GM13977 (cell line): Measurements from ENCODE around the gene ALPI.
"Not testable (repeated sequence)": the region's sequence is repeated elsewhere in the genome, so short reads cannot be mapped to it uniquely, and the experiment has no call there.

Experiments
- DNase-seq: peaks from one replicate; pipeline ENCODE4 v3.0.0; 2012; ENCODE audit warnings: low spot score
- in situ Hi-C: fragments of 300-500 bp; cut with MboI; formaldehyde crosslinking; loops from one replicate; pipeline ENCODE4 v1.12.0; 2022; ENCODE audit warnings: low sequenced_read_pairs, low pct_unique_long_range_greater_than_20kb, mixed read lengths, inconsistent platforms; ENCODE audit not compliant: unreplicated experiment
- TF ChIP-seq, protein P1 (sequence below): IDR thresholded peaks from 2 replicates; pipeline ENCODE4 v1.5.1; 2012; ENCODE audit warnings: mild to moderate bottlenecking, control low read depth; ENCODE audit not compliant: insufficient read depth; ENCODE audit errors: extremely low read depth, missing control alignments

The ALPI gene

DNA sequence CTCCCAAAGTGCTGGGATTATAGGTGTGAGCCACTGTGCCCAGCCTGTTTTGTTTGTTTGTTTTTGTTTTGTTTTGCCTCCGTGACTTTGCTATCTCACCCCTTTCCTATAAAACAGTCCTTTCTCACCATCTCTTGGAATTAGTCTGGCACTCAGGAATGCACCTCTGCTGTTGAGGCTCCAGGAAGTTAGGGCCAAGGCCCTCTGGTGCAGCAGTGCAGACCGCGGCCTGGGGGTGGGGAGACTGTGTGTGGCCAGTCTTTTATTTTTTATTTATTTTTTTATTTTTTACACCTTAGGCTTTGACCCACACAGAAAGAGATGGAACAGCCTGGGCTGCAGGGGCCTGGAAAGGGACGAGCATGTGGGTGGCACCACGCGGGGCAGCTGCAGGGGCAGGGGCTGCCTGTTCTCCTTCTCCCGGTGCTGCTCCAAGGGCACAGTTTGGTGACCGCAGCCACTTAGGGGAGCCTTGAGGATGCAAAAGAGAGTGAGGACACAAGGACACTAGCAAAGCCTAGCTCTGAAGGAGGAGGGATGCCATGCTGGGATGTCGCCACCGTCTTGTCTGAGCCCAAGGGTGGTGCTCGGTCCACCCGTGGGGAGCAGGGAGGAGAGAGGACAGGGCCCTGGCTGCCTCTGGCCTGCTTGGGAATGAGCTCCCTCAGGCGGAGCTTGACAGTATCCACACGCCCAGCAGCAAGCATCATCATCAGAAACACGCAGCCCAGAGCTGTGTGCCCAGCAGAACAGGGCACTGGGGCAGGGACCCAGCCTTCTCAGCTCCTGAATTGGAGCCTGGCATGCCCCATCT is 19.4 kb upstream of the ALPI start:
- TF ChIP-seq, protein P1, sequence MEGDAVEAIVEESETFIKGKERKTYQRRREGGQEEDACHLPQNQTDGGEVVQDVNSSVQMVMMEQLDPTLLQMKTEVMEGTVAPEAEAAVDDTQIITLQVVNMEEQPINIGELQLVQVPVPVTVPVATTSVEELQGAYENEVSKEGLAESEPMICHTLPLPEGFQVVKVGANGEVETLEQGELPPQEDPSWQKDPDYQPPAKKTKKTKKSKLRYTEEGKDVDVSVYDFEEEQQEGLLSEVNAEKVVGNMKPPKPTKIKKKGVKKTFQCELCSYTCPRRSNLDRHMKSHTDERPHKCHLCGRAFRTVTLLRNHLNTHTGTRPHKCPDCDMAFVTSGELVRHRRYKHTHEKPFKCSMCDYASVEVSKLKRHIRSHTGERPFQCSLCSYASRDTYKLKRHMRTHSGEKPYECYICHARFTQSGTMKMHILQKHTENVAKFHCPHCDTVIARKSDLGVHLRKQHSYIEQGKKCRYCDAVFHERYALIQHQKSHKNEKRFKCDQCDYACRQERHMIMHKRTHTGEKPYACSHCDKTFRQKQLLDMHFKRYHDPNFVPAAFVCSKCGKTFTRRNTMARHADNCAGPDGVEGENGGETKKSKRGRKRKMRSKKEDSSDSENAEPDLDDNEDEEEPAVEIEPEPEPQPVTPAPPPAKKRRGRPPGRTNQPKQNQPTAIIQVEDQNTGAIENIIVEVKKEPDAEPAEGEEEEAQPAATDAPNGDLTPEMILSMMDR = no peak
- DNase-seq = no peak
- in situ Hi-C loops = no loop called here

DNA sequence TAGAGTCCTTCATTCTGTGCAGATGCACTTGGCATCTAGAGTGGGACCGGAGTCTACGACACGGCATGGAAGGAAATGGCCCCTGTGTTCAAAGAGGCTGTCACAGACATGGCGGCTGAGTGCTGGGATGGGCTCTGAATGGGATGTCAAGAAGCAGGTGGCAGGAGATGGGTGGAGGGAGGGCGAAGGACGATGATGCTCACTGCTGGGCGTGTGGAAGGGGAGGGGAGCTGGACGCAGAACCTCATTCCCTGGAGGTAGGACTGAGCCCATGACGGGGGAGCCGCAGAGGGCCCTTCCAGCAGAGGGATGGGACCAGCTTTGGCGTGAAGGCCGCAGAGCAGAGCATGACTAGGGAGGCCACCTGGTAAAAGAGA is 18.8 kb upstream of the ALPI start:
- in situ Hi-C loops = no loop called here
- TF ChIP-seq, protein P1 = no peak
- no peak for DNase-seq

DNA sequence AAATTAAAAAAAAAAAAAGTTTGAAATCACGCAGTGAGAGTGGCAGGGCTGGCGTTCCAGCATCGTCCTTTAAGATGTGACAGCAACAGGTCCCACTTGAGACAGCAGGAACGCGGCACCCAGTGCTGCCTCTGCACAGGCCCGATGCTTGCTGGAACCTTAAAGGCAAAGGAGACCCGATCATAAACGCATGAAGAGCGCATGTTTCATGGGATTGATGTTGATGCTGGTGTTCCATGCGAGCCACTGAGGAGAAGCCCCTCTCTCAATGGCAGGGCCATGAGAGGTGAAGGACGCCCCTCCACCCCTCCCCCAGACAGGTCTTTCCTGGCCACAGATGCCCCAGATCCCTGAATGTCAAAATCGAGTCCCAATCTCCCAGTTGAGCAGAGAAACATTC is 17.9 kb upstream of the ALPI start:
- TF ChIP-seq, protein P1 = no peak
- DNase-seq = no peak
- in situ Hi-C loops = no loop called here

DNA sequence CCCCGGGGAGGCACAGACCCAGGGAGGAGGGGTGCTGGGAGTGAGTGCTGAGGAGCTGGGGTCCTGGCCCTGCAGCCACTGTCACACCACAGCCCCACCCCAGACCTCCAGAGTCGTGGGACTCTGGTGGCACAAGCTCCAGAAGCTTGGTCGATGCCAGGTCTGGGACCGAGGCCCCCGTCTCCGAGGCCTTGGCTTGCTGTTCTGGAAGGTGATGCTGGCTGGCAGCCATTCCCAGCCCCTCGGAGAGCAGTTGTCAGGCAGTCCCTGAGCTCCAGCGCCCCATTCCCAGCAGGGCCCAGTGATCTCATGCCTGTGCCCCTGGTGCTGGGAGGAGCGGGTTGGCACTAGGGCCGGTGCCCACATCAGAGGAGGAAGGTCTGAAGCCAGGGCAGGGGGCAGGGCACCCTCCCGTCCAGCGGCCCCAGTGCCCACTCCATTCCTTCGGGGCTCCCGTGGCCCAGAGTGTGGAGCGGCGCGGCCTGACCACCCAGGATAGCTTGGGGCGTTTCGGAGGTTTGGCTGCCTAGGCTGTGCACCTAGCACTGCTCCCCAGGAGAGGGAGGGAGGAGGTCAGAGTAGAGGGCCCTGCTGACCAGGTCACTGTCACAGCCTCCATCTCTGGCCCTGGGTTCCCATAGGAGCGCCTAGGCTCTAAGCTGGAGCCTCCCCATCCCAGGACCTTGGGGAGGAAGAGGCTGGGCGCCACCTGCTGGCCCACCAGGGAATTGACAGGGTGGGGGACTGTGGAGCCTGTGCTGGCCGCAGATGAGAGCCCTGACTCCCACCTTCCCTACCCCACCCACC is 16.8 kb upstream of the ALPI start:
- in situ Hi-C loops = no loop called here
- TF ChIP-seq, protein P1 = peak; percentile 56
- DNase-seq = no peak

DNA sequence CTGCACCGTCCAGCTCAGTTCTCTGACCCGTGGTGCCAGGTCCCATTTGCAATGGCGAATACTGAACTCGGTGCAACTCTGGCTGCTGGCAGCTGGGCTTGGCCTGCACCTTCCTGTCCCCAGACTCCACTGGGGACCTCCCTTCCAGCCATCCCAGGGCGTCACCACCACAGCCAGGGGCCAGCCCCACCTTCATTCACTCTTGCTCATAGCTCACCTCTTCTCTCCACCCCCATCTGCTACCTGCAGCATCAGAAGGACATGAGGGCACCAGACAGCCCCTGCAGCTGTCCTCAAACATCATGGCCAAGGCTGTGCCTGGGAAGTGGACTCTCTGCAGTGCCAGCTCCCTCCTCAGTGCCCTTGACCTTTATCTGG is 16.2 kb upstream of the ALPI start:
- in situ Hi-C loops = no loop called here
- DNase-seq = peak; percentile 22
- TF ChIP-seq, protein P1 = peak; percentile 25

DNA sequence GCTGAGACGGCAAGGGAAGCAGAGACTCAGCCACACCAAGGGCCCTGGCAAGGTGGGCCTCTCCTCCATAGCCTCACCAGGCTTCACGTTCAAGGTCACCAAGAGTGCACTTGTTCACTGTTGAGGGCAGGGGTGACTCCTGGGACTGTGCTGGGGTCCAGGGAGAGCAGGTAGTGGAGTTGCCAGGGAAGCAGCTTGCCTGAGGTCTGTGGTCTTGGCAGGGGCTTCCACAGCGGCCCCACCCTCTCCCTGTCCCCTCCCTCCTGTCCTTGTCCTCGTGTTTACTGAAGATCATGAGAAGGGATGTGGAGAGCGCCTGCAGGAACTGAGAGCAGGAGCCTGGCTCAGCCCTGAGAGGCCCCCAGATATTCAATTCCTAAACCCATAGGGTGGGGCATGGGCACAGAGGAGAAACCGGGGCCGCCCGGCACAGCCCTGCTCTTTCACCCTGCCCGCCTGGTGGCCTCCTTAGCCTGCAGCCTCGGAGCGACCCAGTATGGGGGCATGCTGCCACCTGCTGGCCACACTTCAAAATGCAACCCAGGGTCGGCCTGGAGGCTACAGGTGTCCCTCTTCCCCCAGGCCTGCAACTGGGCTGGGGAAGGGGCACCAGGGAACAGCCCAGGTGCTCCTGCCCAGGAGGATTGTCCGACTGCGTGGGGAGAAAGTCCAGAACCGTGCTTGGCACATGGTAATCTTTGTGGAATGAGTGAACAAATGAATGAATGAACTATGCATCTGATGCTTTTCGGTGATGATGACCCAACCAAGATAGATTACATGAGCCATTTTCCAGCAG is 15.5 kb upstream of the ALPI start:
- in situ Hi-C loops = not testable (repeated sequence)
- TF ChIP-seq, protein P1 = peak; percentile 93
- peak; percentile 90 for DNase-seq
